Cerebellar cortex (tissue), 1 donor: Measurements from ENCODE around the gene PEX16.

Source experiments
- DNase-seq: peaks from one replicate; pipeline ENCODE4 v3.0.0-alpha.2; 2015; ENCODE audit warnings: low spot score

Gene PEX16

GRCh38 chr11:45897556-45897955 is 20.1 kb downstream of the PEX16 start:
- no peak for DNase-seq

GRCh38 chr11:45896422-45896984 is 21.2 kb downstream of the PEX16 start:
- no peak for DNase-seq

GRCh38 chr11:45895553-45896259 is 22.0 kb downstream of the PEX16 start:
- no peak for DNase-seq

GRCh38 chr11:45894555-45895247 is 23.0 kb downstream of the PEX16 start:
- DNase-seq, result peak; percentile 43

GRCh38 chr11:45892856-45893255 is 24.8 kb downstream of the PEX16 start:
- DNase-seq, result no peak

GRCh38 chr11:45890886-45891550 is 26.7 kb downstream of the PEX16 start:
- DNase-seq, result peak; percentile 38

GRCh38 chr11:45889966-45890365 is 27.7 kb downstream of the PEX16 start:
- DNase-seq, result no peak

GRCh38 chr11:45889555-45889954 is 28.1 kb downstream of the PEX16 start:
- no peak for DNase-seq

- no peak for DNase-seq
These were observed 30.1 kb downstream of the PEX16 start for GRCh38 chr11:45887587-45887986.

GRCh38 chr11:45886816-45887520 is 30.7 kb downstream of the PEX16 start:
- DNase-seq, result no peak

GRCh38 chr11:45885921-45886721 is 31.6 kb downstream of the PEX16 start:
- DNase-seq, result peak; percentile 43

- peak; percentile 69 for DNase-seq
These were observed 32.3 kb downstream of the PEX16 start, which contains the start of gene MAPK8IP1 for GRCh38 chr11:45885274-45885920. TSS of gene MAPK8IP1 (plus strand) at chr11:45885651. CDS start at chr11:45885821, 170 bp downstream.

- no peak for DNase-seq
These were observed 33.0 kb downstream of the PEX16 start for GRCh38 chr11:45884596-45885185.

GRCh38 chr11:45881708-45882368 is 35.8 kb downstream of the PEX16 start:
- DNase-seq, result peak; percentile 63

GRCh38 chr11:45880772-45881570 is 36.7 kb downstream of the PEX16 start:
- DNase-seq, result peak; percentile 96

- DNase-seq, result no peak
These were observed 37.6 kb downstream of the PEX16 start for GRCh38 chr11:45879803-45880686.

GRCh38 chr11:45877845-45878244 is 39.8 kb downstream of the PEX16 start:
- DNase-seq, result no peak

- DNase-seq, result no peak
These were observed 40.5 kb downstream of the PEX16 start for GRCh38 chr11:45877221-45877620.
